ENCODE results near the gene RAD51B.

GRCh38 chr14:68355415-68355814, 535.8 kb downstream of the RAD51B start:
- TF ChIP-seq CTCF (optimal IDR thresholded peaks at IDR 0.05 in 1 of 3, IDR thresholded peaks at IDR 0.05 in 1 of 3, conservative IDR thresholded peaks at IDR 0.05 in 1 of 3; ENCODE audit: extremely low read depth in 1 of 3, insufficient read depth in 2 of 3, low read length in 3 of 3) (no peak), EZH2 (IDR thresholded peaks at IDR 0.05; ENCODE audit: low read length) (no peak)

Measured in keratinocyte (primary cell).